GM10266 (cell line): Measurements from ENCODE around the gene BRF1.

Experiments used
- DNase-seq: peaks from one replicate; pipeline ENCODE4 v3.0.0; 2012; ENCODE audit errors: extremely low spot score
- CTCF ChIP-seq: IDR thresholded peaks from 2 replicates; pipeline ENCODE4 v1.5.1; 2012; ENCODE audit warnings: mild to moderate bottlenecking, low read depth; ENCODE audit not compliant: control insufficient read depth, insufficient read depth; ENCODE audit errors: missing control alignments

Gene BRF1

GRCh38 chr14:105346200-105346533 lies 45.4 kb upstream of the BRF1 start:
- TF ChIP-seq CTCF = no peak
- no peak for DNase-seq

- no peak for DNase-seq
- TF ChIP-seq CTCF = no peak
Measured at GRCh38 chr14:105343194-105343593, 42.4 kb upstream of the BRF1 start.

GRCh38 chr14:105340821-105341733 lies 40.3 kb upstream of the BRF1 start:
- no peak for DNase-seq

GRCh38 chr14:105337966-105338741 lies 37.4 kb upstream of the BRF1 start:
- no peak for DNase-seq
- no peak for TF ChIP-seq CTCF

More at GRCh38 chr14:105340821-105341733, 40.3 kb upstream of the BRF1 start:
- TF ChIP-seq CTCF = no peak

- TF ChIP-seq CTCF = no peak
- DNase-seq = no peak
Measured at GRCh38 chr14:105337433-105337832, 36.6 kb upstream of the BRF1 start.

GRCh38 chr14:105336477-105337287 lies 35.9 kb upstream of the BRF1 start:
- DNase-seq = no peak

More at GRCh38 chr14:105336477-105337287, 35.9 kb upstream of the BRF1 start:
- no peak for TF ChIP-seq CTCF
